ENCODE results near the gene PRKCE.

DNA sequence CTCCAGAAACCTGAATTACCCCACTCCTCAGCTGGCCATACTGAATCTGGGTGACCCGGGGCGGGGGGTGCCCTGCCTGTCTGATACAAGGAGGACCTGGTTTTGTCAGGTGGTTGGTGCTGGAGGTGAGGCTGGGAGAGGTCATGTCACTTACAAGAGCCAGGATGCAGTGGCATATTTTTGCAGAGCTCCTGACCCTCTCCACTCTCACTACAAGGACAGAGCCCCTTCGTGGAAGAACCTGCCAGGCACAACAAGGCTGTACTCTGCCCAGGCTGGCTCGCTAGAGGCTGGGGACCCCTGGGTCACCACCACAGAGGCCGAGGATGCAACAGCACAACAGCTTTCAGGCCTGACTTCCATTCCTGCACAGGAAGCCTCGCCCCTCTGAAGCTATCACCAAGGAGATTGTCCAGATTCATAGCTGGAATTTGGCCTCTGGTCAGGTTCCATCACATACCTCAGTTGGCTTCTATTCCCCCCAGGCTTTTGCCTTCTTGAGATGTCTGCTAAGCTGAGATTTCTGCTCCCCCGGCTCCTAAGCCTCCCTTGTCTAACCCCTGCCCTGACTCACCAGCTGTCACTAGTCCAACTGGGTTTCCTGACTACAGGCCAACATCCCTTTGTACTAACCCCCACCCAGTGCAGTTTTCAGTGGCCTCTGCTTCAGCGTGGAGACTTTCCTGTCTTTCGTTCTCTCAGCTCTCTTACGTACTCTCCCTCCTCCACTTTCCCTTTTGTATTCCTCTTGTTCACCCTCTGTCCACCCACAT is 513.2 kb downstream of the PRKCE start:
- no peak for TF ChIP-seq SIN3A (IDR thresholded peaks at IDR 0.05; ENCODE audit: borderline replicate concordance, insufficient read depth, low read depth, low read length)
- TF ChIP-seq, protein P1, sequence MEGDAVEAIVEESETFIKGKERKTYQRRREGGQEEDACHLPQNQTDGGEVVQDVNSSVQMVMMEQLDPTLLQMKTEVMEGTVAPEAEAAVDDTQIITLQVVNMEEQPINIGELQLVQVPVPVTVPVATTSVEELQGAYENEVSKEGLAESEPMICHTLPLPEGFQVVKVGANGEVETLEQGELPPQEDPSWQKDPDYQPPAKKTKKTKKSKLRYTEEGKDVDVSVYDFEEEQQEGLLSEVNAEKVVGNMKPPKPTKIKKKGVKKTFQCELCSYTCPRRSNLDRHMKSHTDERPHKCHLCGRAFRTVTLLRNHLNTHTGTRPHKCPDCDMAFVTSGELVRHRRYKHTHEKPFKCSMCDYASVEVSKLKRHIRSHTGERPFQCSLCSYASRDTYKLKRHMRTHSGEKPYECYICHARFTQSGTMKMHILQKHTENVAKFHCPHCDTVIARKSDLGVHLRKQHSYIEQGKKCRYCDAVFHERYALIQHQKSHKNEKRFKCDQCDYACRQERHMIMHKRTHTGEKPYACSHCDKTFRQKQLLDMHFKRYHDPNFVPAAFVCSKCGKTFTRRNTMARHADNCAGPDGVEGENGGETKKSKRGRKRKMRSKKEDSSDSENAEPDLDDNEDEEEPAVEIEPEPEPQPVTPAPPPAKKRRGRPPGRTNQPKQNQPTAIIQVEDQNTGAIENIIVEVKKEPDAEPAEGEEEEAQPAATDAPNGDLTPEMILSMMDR (IDR thresholded peaks at IDR 0.05) = no peak
- no peak for TF ChIP-seq POLR2AphosphoS5 (IDR thresholded peaks at IDR 0.05; ENCODE audit: low read depth, low read length)
